Activated CD4-positive, alpha-beta memory T cell treated with anti-CD3 and anti-CD28 coated beads for 36 hours (primary cell): ENCODE measurements around the gene NFATC1. TPM values are rescaled to one million over a fixed set of nuclear protein-coding genes. Genes with fewer than 3 reads are reported as not detected.
A peak's percentile ranks its signal among the peaks of the same experiment; 100 is the strongest.

ENCODE experiments used
- CTCF ChIA-PET: fragments of 350-600 bp; sonication (Branson Sonifier 250); formaldehyde crosslinking; loops from one replicate; lab custom pipeline; 2021; ENCODE audit warnings: antibody characterized with exemption, inconsistent platforms; lab: Charles Lee
- POLR2A ChIA-PET: fragments of 350-600 bp; sonication (Branson Sonifier 250); formaldehyde crosslinking; loops from one replicate; lab custom pipeline; 2021; ENCODE audit warnings: antibody characterized with exemption; lab: Charles Lee
- DNase-seq: peaks from one replicate; pipeline ENCODE4 v3.0.0-alpha.2; 2020
- H3K27ac Mint-ChIP-seq: one replicate; pipeline ENCODE4 v1.8.0; 2021; ENCODE audit warnings: mixed read lengths
- H3K27me3 Mint-ChIP-seq: one replicate; pipeline ENCODE4 v1.8.0; 2021; ENCODE audit warnings: mixed read lengths
- H3K36me3 Mint-ChIP-seq: one replicate; pipeline ENCODE4 v1.8.0; 2021; ENCODE audit warnings: mixed read lengths
- H3K4me1 Mint-ChIP-seq: one replicate; pipeline ENCODE4 v1.8.0; 2021; ENCODE audit warnings: low read depth, mixed read lengths
- H3K4me3 Mint-ChIP-seq: one replicate; pipeline ENCODE4 v1.8.0; 2021; ENCODE audit warnings: mild to moderate bottlenecking, mixed read lengths
- H3K9me3 Mint-ChIP-seq: one replicate; pipeline ENCODE4 v1.8.0; 2021; ENCODE audit warnings: mixed read lengths
- intact Hi-C: fragments of 100-400 bp; cut with micrococcal nuclease; formaldehyde crosslinking; loops from one replicate; pipeline ENCODE4 v1.15.1; 2023
- total RNA-seq, 2 experiments: library from RNA; stranded (reverse); gene quantifications; one replicate each; pipeline ENCODE4 v1.2.3, GENCODE V29; 2021

NFATC1 gene
- total RNA-seq, 2 experiments from 2014 or later = 83.7 to 85.4 TPM

DNA sequence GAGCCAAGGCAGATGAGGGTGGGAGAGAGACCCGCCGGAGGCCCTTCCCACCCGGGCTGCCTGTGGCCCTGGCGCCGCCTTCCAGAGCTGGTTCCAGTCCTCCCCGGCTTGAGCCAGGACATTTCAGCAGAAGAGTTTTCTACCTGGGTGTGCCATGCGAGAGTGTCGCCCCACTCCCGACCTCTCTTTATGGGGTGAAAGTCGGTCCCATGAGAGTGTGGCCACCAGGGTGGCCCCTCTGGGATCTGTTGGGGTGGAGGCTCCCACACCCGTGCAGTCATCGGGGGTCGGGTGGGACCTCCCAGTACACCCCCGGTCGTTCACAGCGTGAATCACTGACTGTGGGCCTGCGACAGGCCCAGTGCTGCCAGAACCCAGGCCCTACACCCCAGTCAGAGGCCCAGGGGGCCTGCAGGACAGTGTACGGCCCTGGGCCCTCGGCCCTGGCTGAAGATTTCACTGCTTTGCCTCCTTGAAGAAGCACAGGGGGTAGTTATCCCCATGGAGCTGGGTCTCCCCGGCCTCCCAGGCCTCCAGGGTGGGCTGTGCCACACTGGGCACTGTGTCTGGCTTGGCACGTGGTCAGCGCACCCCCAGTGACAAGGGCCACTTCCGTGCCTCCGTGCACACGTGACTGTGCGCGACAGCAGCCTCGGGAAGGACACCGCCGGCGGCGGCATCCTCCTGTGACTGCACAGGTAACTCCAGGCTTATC lies 5.9 kb downstream of the NFATC1 start:
- H3K4me3 Mint-ChIP-seq = peak overlapping the region; percentile 87
- POLR2A ChIA-PET = interaction anchor here (0.6 to 3.7 kb wide), 3 partner anchors 8 to 705 kb away, joined by 3 to 18 read pairs (median 3); no protein-coding TSS in a partner anchor

DNA sequence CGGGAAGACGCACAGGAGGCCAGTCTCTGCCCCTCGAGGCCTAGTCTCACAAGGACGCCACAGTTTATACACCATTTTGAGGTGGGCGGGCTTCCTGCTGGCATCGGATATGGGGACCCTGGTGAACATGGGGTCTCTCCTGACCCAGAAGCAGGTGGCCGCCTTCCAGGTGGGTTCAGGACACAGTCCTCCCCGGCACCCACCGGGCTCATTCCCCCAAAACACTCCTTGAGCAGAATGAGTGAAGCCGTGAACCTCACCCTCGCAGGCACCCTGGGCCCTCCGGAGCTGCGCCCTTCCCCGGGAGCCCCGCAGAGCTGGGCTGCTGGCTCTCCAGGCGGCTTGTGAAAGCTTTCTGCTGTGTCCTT lies 6.5 kb downstream of the NFATC1 start:
- peak overlapping the region; percentile 94 for H3K27ac Mint-ChIP-seq
- no peaks in the 10 kb centered on the region for H3K27me3 Mint-ChIP-seq
- no peak for DNase-seq
- POLR2A ChIA-PET = interaction anchor here (0.6 to 3.7 kb wide), 3 partner anchors 9 to 704 kb away, joined by 3 to 18 read pairs (median 3); no protein-coding TSS in a partner anchor
- CTCF ChIA-PET = interaction anchor here (1.9 to 2.3 kb wide), 2 partner anchors 23 to 121 kb away, joined by 6 to 8 read pairs; no protein-coding TSS in a partner anchor
- peaks cover 62% of the 10 kb centered on the region for H3K4me1 Mint-ChIP-seq
- intact Hi-C loops = loop anchor here (10.0 kb wide), 2 partner anchors 337 to 563 kb away; partner anchors contain the start of genes ATP9B and HSBP1L1
- H3K9me3 Mint-ChIP-seq = no peaks in the 10 kb centered on the region
- H3K36me3 Mint-ChIP-seq = peaks cover 63% of the 10 kb centered on the region
- H3K4me3 Mint-ChIP-seq = peak overlapping the region; percentile 87

More for the DNA sequence above, 5.9 kb downstream of the NFATC1 start:
- H3K27ac Mint-ChIP-seq = peak overlapping the region; percentile 94
- no peaks in the 10 kb centered on the region for H3K27me3 Mint-ChIP-seq
- H3K4me1 Mint-ChIP-seq = peaks cover 62% of the 10 kb centered on the region
- peaks cover 58% of the 10 kb centered on the region for H3K36me3 Mint-ChIP-seq
- DNase-seq = peak; percentile 48
- H3K9me3 Mint-ChIP-seq = no peaks in the 10 kb centered on the region
- intact Hi-C loops = loop anchor here (10.0 kb wide), 2 partner anchors 337 to 563 kb away; partner anchors contain the start of genes ATP9B and HSBP1L1
- CTCF ChIA-PET = interaction anchor here (2.3 kb wide), 1 partner anchor 22 kb away, joined by 8 read pairs; no protein-coding TSS in a partner anchor

DNA sequence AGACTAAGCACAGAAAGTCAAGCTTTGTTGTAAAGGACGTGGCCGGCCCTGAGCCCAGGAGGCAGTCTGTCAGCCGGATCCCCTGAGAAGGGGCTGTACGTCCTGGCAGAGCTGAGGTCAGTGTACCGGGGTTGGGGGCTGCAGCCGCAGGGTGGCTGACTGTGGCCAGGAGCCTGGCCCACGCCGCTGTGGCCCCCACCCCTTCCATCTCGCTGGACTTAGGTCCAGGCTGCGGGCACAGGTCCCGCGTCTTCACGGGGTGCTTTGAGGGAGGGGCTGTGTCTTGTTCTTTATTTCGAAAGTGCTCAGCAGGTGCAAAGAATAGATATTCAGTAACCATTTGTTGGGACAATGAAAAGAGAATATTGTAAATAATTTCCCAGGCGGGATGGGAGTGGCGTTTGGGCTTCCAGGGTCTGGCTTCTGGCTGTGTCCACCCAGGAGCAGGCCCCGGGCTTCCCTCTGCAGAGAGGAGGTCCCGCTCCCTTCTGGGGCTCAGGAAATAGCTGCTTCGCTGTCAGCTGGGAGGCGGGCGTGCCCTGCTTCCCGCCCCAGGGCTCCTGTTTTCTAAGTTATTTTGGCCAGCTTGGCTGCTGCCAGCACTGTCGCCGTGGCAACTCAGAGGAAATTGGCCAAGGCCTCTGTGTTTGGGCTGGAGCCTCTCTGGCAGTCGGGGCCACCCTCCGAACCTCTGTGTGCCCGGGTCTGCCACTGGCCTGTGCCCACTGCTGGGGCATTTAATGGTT lies 7.4 kb downstream of the NFATC1 start:
- Mint-ChIP-seq H3K4me1 (peaks cover 65% of the 10 kb centered on the region), H3K9me3 (no peaks in the 10 kb centered on the region), H3K27me3 (no peaks in the 10 kb centered on the region), H3K36me3 (peaks cover 61% of the 10 kb centered on the region), H3K4me3 (peak overlapping the region; percentile 87), H3K27ac (peak overlapping the region; percentile 94)
- CTCF ChIA-PET = interaction anchor here (1.9 to 2.3 kb wide), 2 partner anchors 24 to 120 kb away, joined by 6 to 8 read pairs; no protein-coding TSS in a partner anchor
- POLR2A ChIA-PET = interaction anchor here (0.7 to 3.7 kb wide), 2 partner anchors 120 to 276 kb away, joined by 3 to 18 read pairs; no protein-coding TSS in a partner anchor
- intact Hi-C loops = loop anchor here (10.0 kb wide), 2 partner anchors 338 to 562 kb away; partner anchors contain the start of genes ATP9B and HSBP1L1
- peak; percentile 48 for DNase-seq

DNA sequence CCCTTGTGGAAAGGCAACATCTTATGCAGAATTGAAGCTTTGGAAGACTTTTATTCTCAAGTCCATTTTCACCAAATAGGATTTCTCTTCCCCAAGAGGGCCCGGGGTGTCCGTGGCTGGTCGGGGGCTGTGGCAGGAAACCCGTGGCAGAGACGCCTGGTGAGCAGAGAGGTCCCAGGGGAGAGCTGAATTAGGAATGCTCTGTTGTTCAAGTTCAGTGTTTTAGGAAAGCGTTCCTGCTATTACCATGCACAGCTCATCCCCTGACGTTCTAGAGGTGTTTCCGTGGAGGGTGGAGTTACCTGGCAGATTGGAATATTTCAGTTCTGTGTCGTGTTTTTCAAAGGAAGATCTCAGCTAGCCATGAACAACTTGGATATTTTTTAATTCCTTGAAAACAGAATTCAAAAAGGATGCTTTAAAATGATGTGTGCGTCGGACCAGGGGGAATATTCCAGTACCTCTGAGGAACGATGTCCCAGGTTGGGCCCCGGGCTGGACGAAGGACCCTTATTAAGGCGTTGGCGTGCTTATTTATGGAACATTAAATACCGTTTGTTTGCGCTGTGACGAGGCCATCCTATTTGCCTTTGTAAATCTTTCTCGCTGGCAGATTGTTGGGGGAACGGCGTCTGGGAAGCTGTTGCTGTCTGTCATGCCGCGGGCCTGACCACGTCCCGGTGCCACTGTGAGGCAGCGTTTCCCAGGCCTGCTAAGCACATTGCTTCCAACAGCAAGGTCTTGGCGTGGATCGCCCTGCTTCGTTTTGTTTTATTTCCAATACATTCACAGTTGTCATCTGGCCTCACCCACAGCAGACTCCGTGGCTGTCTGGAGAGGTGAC lies 8.2 kb downstream of the NFATC1 start:
- no peaks in the 10 kb centered on the region for H3K27me3 Mint-ChIP-seq
- ChIA-PET CTCF (interaction anchor here (1.8 to 2.5 kb wide), 5 partner anchors 7 to 120 kb away, joined by 6 to 12 read pairs (median 8); no protein-coding TSS in a partner anchor), POLR2A (interaction anchor here (2.2 to 3.7 kb wide), 3 partner anchors 8 to 120 kb away, joined by 15 to 23 read pairs (median 18); partner anchors contain the start of gene NFATC1)
- DNase-seq = peak; percentile 24
- H3K4me1 Mint-ChIP-seq = peaks cover 58% of the 10 kb centered on the region
- peak overlapping the region; percentile 94 for H3K27ac Mint-ChIP-seq
- H3K9me3 Mint-ChIP-seq = no peaks in the 10 kb centered on the region
- intact Hi-C loops = loop anchor here (1.0 to 10.0 kb wide), 4 partner anchors 32 to 561 kb away; partner anchors contain the start of genes ATP9B, CTDP1 and HSBP1L1
- H3K36me3 Mint-ChIP-seq = peaks cover 55% of the 10 kb centered on the region
- H3K4me3 Mint-ChIP-seq = peak overlapping the region; percentile 87

DNA sequence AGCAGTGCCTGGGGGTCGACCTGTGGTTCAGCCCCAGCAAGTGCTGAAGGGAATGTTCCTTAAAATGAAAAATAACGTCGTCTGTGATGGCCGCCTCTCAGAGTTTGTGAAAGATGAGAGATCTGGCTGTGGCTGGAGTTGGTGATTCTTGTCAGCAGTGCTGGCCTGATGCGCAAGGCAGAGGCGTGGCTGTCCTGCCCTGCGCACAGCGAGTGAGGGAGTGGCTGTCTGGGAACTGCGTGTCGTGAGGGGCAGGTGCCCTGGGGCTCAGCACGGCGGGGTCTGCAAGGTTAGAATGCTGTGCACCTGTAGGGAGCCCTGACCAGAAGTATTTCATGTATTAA lies 8.8 kb downstream of the NFATC1 start:
- Mint-ChIP-seq H3K4me3 (peak overlapping the region; percentile 87), H3K27me3 (no peaks in the 10 kb centered on the region), H3K36me3 (peaks cover 54% of the 10 kb centered on the region), H3K9me3 (no peaks in the 10 kb centered on the region), H3K27ac (peak overlapping the region; percentile 94), H3K4me1 (peaks cover 57% of the 10 kb centered on the region)
- ChIA-PET POLR2A (interaction anchor here (1.7 to 2.6 kb wide), 4 partner anchors 8 to 119 kb away, joined by 8 to 23 read pairs (median 14); partner anchors contain the start of gene NFATC1), CTCF (interaction anchor here (0.9 to 2.5 kb wide), 5 partner anchors 8 to 119 kb away, joined by 3 to 12 read pairs (median 6); no protein-coding TSS in a partner anchor)
- intact Hi-C loops = loop anchor here (1.0 to 10.0 kb wide), 4 partner anchors 32 to 560 kb away; partner anchors contain the start of genes ATP9B, CTDP1 and HSBP1L1
- DNase-seq = peak; percentile 70

DNA sequence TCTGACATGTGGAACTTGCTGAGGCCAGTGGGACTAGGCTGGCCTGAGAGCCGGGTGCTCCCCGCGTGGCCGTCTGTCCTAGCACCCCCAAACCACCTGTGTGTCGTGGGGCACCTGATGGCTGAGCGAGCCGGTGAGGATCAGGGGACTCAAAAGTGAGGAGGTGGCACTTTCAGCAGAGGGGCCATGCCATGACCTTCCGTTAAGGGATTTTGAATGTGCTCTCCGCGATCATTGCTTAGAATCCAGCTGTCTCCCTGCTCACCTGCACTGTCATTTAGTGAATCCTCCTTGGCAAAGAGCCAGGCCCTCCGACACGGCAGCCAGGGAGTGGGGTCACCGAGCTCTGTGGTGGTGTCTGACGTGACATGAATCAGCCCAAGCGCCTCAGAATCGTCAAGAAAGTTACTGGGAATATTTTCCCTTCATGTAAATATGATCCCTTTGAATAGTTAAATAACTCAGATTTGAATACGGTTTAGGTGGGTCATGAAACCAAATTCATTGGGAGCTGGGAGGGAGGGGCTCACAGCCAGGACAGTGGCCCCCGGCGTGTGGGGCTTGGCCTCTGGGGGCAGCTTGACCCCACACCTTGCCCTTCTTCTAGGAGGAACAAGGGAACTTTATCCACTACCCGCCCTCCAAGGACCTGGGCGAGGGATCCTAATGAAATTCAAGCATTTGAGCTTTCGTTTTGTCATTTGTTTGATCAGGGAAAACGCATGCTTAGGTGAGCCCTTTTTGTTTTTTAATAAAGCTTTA lies 9.5 kb downstream of the NFATC1 start:
- H3K4me1 Mint-ChIP-seq = peaks cover 57% of the 10 kb centered on the region
- POLR2A ChIA-PET = interaction anchor here (1.1 to 2.6 kb wide), 6 partner anchors 9 to 118 kb away, joined by 3 to 23 read pairs (median 10); partner anchors contain the start of gene NFATC1

DNA sequence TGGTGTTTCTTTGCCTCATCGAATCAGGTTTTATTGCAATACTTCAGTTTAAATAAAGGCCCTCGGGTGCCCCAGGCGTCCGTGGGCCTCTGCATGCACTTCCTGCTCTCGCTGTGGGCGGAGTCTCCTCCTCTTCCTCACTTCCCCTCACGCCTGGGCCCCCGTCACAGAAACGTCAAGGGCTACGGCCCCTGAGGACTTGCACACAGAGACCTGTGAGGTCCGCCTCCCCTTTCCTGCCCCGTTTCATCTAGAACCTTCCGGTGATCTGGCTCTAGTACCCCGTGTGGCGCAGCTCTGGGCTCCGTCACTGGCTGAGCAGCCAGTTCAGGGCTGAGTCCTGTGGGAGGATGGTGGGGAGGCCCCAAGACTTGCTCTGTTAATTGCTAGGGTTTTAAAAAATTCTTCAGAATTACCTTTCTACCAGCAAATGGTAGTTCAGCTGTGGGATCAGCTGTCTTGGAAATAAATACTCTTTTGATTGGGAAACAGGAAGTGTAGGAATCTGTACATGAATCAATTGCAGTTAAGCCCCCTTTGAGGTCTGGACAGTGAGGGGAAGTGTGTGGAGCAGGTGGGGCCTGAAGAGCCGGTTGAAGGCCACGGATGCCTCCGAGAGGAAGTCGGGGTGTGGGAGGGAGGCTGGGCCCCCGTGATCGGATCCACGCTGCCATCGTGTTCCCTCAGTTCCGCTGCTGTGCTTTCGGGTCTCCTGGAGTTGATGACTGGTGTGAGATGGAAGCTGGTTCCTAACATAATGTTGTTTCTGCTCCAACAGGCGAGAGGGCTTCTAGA lies 10.2 kb downstream of the NFATC1 start:
- ChIA-PET POLR2A (interaction anchor here (1.1 to 2.6 kb wide), 6 partner anchors 10 to 118 kb away, joined by 3 to 23 read pairs (median 10); partner anchors contain the start of gene NFATC1), CTCF (interaction anchor here (0.7 to 2.5 kb wide), 11 partner anchors 9 to 125 kb away, joined by 3 to 12 read pairs (median 4); no protein-coding TSS in a partner anchor)
- H3K4me1 Mint-ChIP-seq = peaks cover 55% of the 10 kb centered on the region
- intact Hi-C loops = loop anchor here (1.0 to 10.0 kb wide), 5 partner anchors 11 to 559 kb away; partner anchors contain the start of genes ATP9B, CTDP1, HSBP1L1 and NFATC1
- peak overlapping the region; percentile 69 for H3K4me3 Mint-ChIP-seq
- peak; percentile 94 for DNase-seq
- H3K27ac Mint-ChIP-seq = peak overlapping the region; percentile 94
- H3K27me3 Mint-ChIP-seq = no peaks in the 10 kb centered on the region
- peaks cover 59% of the 10 kb centered on the region for H3K36me3 Mint-ChIP-seq
- H3K9me3 Mint-ChIP-seq = no peaks in the 10 kb centered on the region

More for the DNA sequence above, 9.5 kb downstream of the NFATC1 start:
- H3K27ac Mint-ChIP-seq = peak overlapping the region; percentile 94
- no peaks in the 10 kb centered on the region for H3K27me3 Mint-ChIP-seq
- peak; percentile 92 for DNase-seq
- intact Hi-C loops = loop anchor here (1.0 to 10.0 kb wide), 4 partner anchors 10 to 560 kb away; partner anchors contain the start of genes ATP9B, CTDP1, HSBP1L1 and NFATC1
- peaks cover 54% of the 10 kb centered on the region for H3K36me3 Mint-ChIP-seq
- H3K4me3 Mint-ChIP-seq = peak overlapping the region; percentile 87
- H3K9me3 Mint-ChIP-seq = no peaks in the 10 kb centered on the region
- CTCF ChIA-PET = interaction anchor here (0.7 to 2.5 kb wide), 11 partner anchors 9 to 126 kb away, joined by 3 to 12 read pairs (median 4); no protein-coding TSS in a partner anchor

DNA sequence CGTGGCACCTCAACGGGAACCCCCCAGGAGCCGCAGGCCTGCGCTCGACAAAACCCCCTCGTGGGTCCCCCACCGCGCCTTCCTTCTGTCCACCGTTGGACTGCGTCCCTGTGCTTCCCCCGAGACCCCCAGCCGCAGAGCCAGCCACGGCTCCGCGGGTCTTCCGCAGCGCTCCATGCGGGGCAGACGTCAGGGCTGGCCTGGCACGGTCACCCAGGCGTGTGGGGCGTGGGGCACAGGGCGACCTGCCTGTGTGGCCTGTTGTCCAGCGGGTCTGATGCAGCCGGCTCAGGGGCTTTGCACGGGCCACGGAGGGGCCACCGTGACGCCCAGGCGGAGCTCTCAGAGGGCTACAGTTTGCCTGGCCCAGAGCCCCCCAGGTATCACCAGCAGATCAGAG lies 11.0 kb downstream of the NFATC1 start:
- H3K9me3 Mint-ChIP-seq = no peaks in the 10 kb centered on the region
- POLR2A ChIA-PET = interaction anchor here (0.9 to 2.6 kb wide), 5 partner anchors 10 to 117 kb away, joined by 3 to 23 read pairs (median 12); partner anchors contain the start of gene NFATC1
- no peak for DNase-seq
- peaks cover 49% of the 10 kb centered on the region for H3K4me1 Mint-ChIP-seq
- no peaks in the 10 kb centered on the region for H3K27me3 Mint-ChIP-seq
- H3K36me3 Mint-ChIP-seq = peaks cover 54% of the 10 kb centered on the region
- intact Hi-C loops = loop anchor here (1.0 to 10.0 kb wide), 3 partner anchors 117 to 558 kb away; partner anchors contain the start of genes ATP9B and HSBP1L1
- H3K4me3 Mint-ChIP-seq = no peak overlapping the region
- H3K27ac Mint-ChIP-seq = peak overlapping the region; percentile 94
- CTCF ChIA-PET = interaction anchor here (1.0 to 2.5 kb wide), 2 partner anchors 117 to 121 kb away, joined by 4 to 12 read pairs; no protein-coding TSS in a partner anchor

DNA sequence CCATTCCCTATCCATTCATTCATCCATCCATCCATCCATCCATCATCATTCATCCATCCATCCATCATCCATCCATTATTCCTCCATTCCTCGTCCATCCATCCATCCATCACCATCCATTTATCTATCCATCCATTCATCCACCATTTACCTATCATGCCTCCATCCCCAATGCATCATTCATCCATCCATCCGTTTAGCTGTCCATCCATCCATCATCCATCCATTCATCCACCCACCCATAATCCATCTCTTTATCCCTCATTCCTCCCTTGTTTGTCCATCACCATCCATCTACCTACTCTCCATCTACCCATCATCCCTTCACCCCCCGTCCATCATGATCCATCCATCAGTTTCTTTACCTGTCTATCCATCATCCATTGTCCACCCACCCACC lies 13.6 kb downstream of the NFATC1 start:
- POLR2A ChIA-PET = no interaction called here
- H3K27ac Mint-ChIP-seq = no peak overlapping the region
- CTCF ChIA-PET = no interaction called here
- H3K27me3 Mint-ChIP-seq = no peaks in the 10 kb centered on the region
- no peak overlapping the region for H3K4me3 Mint-ChIP-seq
- intact Hi-C loops = loop anchor here (10.0 kb wide), 2 partner anchors 345 to 555 kb away; partner anchors contain the start of genes ATP9B and HSBP1L1
- no peak for DNase-seq
- H3K36me3 Mint-ChIP-seq = peaks cover 58% of the 10 kb centered on the region
- peaks cover 37% of the 10 kb centered on the region for H3K4me1 Mint-ChIP-seq
- no peaks in the 10 kb centered on the region for H3K9me3 Mint-ChIP-seq
